Parathyroid adenoma (tissue), 2 donors: ENCODE measurements around the gene SLC38A7.

Source experiments
- H2AFZ ChIP-seq: fragments of 300-600 bp; sonication (generic); one replicate; pipeline ENCODE4 v1.7.0; 2017; ENCODE audit warnings: antibody characterized with exemption, mild to moderate bottlenecking
- H3K27ac ChIP-seq: fragments of 300-600 bp; sonication (generic); one replicate; pipeline ENCODE4 v1.7.0; 2017
- H3K27me3 ChIP-seq: fragments of 300-600 bp; sonication (generic); one replicate; pipeline ENCODE4 v1.7.0; 2017; ENCODE audit warnings: low read length; ENCODE audit not compliant: control insufficient read depth, insufficient read depth
- H3K36me3 ChIP-seq: fragments of 300-600 bp; sonication (generic); one replicate; pipeline ENCODE4 v1.7.0; 2017; ENCODE audit warnings: low read length; ENCODE audit not compliant: control insufficient read depth, insufficient read depth
- H3K4me1 ChIP-seq: fragments of 300-600 bp; sonication (generic); one replicate; pipeline ENCODE4 v1.7.0; 2017; ENCODE audit warnings: control low read depth
- H3K4me2 ChIP-seq: fragments of 300-600 bp; sonication (generic); one replicate; pipeline ENCODE4 v1.7.0; 2017; ENCODE audit warnings: low read length
- H3K4me3 ChIP-seq: fragments of 300-600 bp; sonication (generic); one replicate; pipeline ENCODE4 v1.7.0; 2017; ENCODE audit warnings: low read depth, low read length
- H3K79me2 ChIP-seq: fragments of 300-600 bp; sonication (generic); one replicate; pipeline ENCODE4 v1.7.0; 2017; ENCODE audit warnings: control low read depth
- H3K9ac ChIP-seq: fragments of 300-600 bp; sonication (generic); one replicate; pipeline ENCODE4 v1.7.0; 2017; ENCODE audit warnings: mild to moderate bottlenecking
- H3K9me3 ChIP-seq: fragments of 300-600 bp; sonication (generic); one replicate; pipeline ENCODE4 v1.7.0; 2017; ENCODE audit warnings: low read length; ENCODE audit not compliant: control insufficient read depth
- CTCF ChIP-seq: fragments of 300-600 bp; sonication (generic); IDR thresholded peaks from one replicate; pipeline ENCODE4 v1.7.0; 2017; ENCODE audit warnings: antibody characterized with exemption, mild to moderate bottlenecking
- donor health status: primary hyperparathyroidism.

SLC38A7 gene

GRCh38 chr16:58730724-58731370 lies 46.3 kb upstream of the SLC38A7 start:
- Histone ChIP-seq H2AFZ (no peak overlapping the region), H3K4me2 (no peak overlapping the region), H3K36me3 (no peaks in the 10 kb centered on the region), H3K27me3 (no peaks in the 10 kb centered on the region), H3K27ac (no peak overlapping the region), H3K9ac (no peak overlapping the region), H3K4me1 (peaks cover 10% of the 10 kb centered on the region), H3K4me3 (no peak overlapping the region), H3K9me3 (no peaks in the 10 kb centered on the region), H3K79me2 (peaks cover 56% of the 10 kb centered on the region)
- TF ChIP-seq CTCF, result no peak

GRCh38 chr16:58727796-58728568 lies 43.4 kb upstream of the SLC38A7 start:
- Histone ChIP-seq H3K9me3 (no peaks in the 10 kb centered on the region), H3K9ac (no peak overlapping the region), H3K4me2 (no peak overlapping the region), H3K36me3 (no peaks in the 10 kb centered on the region), H3K4me1 (peaks cover 9% of the 10 kb centered on the region), H2AFZ (no peak overlapping the region), H3K27me3 (no peaks in the 10 kb centered on the region), H3K27ac (no peak overlapping the region), H3K79me2 (peaks cover 51% of the 10 kb centered on the region), H3K4me3 (no peak overlapping the region)
- no peak for TF ChIP-seq CTCF

GRCh38 chr16:58727028-58727781 lies 42.6 kb upstream of the SLC38A7 start:
- Histone ChIP-seq H3K79me2 (peaks cover 44% of the 10 kb centered on the region), H2AFZ (no peak overlapping the region), H3K9me3 (no peaks in the 10 kb centered on the region), H3K4me1 (peaks cover 6% of the 10 kb centered on the region), H3K9ac (no peak overlapping the region), H3K4me2 (no peak overlapping the region), H3K27me3 (no peaks in the 10 kb centered on the region), H3K27ac (no peak overlapping the region), H3K4me3 (no peak overlapping the region), H3K36me3 (no peaks in the 10 kb centered on the region)
- no peak for TF ChIP-seq CTCF

GRCh38 chr16:58723109-58723508 lies 38.5 kb upstream of the SLC38A7 start:
- H3K27ac ChIP-seq, result no peak overlapping the region
- no peak overlapping the region for H3K4me3 ChIP-seq
- H3K9ac ChIP-seq, result no peak overlapping the region
- no peak overlapping the region for H3K4me2 ChIP-seq
- H3K4me1 ChIP-seq, result peaks cover 2% of the 10 kb centered on the region
- H3K36me3 ChIP-seq, result no peaks in the 10 kb centered on the region
- peaks cover 11% of the 10 kb centered on the region for H3K79me2 ChIP-seq
- H2AFZ ChIP-seq, result no peak overlapping the region
- TF ChIP-seq CTCF, result no peak
- no peaks in the 10 kb centered on the region for H3K9me3 ChIP-seq
- no peaks in the 10 kb centered on the region for H3K27me3 ChIP-seq
